NB4 (cell line): ENCODE data around the gene ACAD11.

Experiments
- CTCF ChIP-seq: IDR thresholded peaks from one replicate; pipeline ENCODE4 v1.5.1; 2012; ENCODE audit warnings: low read depth, low read length
- MYC ChIP-seq: IDR thresholded peaks from 2 replicates; pipeline ENCODE4 v1.6.1; 2011; ENCODE audit warnings: low read depth, low read length
- POLR2A ChIP-seq: IDR thresholded peaks from 2 replicates; pipeline ENCODE4 v1.6.1; 2011; ENCODE audit warnings: mild to moderate bottlenecking; ENCODE audit not compliant: insufficient read length; ENCODE audit errors: extremely low read depth

GRCh38 chr3:132622148-132622547 lies 37.5 kb downstream of the ACAD11 start:
- TF ChIP-seq CTCF (no peak), MYC (no peak), POLR2A (no peak)
